ENCODE data around the gene NLGN4X.

The NLGN4X gene

GRCh38 chrX:6228720-6229119 is at the start of gene NLGN4X:
TSS of gene NLGN4X (minus strand) at chrX:6228867. CDS start at chrX:6151466, 77,401 bp downstream.
- DNase-seq, result no peak

GRCh38 chrX:6266041-6266440 is 37.4 kb upstream of the NLGN4X start:
- DNase-seq, result no peak

- DNase-seq, result no peak
Measured at GRCh38 chrX:6262959-6263358, 34.3 kb upstream of the NLGN4X start.

- no peak for DNase-seq
Measured at GRCh38 chrX:6257025-6257424, 28.4 kb upstream of the NLGN4X start.

DNA sequence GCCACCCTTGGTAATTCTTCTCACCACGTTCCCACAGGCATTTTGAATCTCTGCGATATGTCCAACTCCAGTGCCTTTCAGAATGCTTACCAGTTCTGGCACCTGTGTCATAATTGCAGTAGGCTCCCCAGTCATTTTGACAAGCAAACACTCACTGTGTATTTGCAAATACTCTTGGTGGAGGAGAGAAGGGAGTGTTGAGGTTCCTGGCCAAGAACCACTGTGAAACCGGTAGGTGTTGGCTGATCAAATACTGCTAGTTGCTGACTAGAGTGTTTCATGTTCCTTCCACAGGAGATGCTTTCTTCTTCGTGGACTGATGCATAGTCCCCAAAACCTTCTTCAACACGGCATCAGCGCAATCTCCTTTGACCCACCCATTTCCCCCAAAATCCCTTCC is 16.0 kb upstream of the NLGN4X start:
- no peak for DNase-seq

GRCh38 chrX:6238576-6238975 is 9.9 kb upstream of the NLGN4X start:
- DNase-seq, result no peak

DNA sequence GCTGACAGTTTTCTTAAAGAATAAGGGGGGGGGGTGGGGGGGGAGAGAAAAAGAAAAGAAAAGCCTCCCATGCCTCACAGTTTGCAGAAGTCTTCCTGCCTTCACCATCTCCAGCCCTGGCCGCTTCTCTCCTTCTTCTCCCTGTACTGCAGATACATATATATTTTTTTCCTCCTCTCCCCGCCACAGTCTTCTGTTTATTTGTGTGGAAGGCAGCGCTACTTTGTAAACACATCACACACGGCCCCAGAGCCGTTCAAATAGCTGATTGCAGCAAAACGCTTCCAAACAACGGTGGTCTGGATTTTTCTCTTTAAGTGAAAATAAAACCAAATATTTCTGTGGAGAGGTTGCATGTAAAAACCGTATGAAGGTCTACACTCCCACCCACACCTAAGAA is 732 bp downstream of the NLGN4X start:
- DNase-seq, result no peak

DNA sequence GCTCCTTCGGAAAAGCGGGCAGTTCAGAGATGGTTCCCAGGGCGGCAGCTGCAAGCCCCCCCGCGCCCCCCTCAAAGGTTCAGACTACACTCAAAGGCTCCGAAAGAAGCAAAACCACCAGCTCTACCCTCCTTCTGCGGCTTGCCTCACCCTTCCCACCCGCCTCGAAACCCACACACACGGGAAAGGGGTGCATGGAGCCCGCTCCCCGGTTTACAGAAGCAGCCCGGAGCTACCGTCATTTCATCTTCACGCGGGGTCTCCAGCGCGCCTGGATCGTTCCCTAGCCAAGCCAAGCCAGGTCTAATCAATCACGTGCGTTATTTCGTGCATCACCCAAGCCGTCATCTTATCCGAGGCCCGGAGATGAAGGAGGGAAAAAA is 1.2 kb downstream of the NLGN4X start:
- no peak for DNase-seq

GRCh38 chrX:6226596-6227452 is 1.8 kb downstream of the NLGN4X start:
- DNase-seq, result no peak

DNA sequence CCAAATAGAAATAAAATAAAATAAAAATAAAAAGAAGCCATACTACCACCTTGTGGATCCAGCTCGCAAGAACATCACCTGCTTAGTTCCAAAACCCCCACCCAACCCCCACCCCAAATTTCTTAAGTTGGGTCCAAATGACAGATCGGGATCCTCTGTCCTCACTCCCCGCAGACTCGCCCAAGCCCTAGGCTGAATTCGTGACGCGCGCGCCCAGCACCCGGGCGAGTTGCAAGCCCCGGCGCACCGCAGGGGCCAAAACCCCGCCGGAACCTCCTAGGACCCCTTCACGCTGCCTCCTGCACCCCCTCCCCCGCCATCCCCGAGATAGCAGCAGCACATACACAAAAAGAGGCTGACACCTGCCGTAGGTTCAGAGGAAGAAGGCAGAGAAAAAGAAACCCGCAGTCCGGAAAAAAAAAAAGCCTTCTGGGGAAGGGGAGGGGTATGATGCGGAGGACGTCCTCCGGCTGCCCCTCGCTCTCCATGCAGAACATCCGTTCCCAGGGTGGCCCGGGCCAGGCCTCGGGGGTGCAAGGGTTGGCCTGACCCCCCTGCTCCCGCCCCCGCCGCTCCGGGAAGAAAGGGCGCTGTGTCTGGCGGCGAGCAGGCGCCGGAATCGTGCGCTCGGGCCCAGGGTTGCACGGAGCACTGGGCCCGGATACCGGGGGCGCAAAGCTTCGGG is 2.6 kb downstream of the NLGN4X start:
- no peak for DNase-seq

DNA sequence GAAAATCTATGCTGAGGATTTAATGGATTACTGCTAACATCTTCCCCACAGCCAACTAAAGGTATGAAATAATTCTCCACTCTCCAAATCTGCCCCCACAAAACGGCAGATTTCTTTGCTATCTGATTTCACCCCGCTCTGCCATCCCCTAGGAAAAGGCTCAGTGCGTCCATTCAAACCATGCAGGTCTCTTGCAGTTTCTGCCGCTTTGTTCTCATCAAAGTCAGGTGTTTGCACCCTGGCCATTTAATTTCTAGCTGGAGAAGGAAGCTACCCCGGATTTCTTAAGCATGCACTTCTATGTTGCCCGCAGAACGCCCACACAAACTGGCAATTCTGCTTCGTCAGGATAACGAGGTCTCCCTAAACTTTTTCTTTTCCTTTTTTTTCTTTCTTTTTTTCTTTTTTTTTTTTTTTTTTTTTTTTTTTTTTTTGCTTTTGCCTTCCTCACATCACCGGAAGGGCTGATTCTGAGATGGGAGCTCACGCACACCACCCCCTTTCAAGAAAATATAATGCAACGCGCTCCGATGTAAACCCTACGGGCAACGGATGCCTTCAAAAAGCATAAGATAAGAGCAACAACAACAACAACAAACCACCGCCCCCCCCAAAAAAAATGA is 3.3 kb downstream of the NLGN4X start:
- DNase-seq, result no peak

DNA sequence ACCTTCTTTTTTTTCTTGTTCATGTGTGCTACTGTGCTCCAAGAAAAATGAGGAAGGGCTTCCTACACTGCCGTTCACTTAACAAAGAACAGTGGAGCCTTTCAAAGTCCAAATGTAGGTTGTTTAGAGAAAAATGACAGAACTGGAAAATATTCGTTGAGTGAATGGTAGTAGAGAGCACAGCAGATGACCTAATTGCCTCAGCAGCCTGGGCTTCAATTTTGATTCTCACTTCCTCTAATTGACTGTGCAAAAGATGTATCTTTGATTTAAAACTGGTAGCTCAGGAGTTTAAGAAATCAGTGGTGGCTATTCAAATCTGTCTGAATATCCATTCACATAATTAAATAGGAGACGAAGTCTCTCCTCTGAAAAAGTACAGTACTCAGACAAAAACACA is 5.2 kb downstream of the NLGN4X start:
- DNase-seq, result no peak

GRCh38 chrX:6210230-6210629 is 18.4 kb downstream of the NLGN4X start:
- no peak for DNase-seq

- DNase-seq, result no peak
Measured at GRCh38 chrX:6203462-6204215, 25.0 kb downstream of the NLGN4X start.

GRCh38 chrX:6199486-6199885 is 29.2 kb downstream of the NLGN4X start:
- DNase-seq, result no peak

GRCh38 chrX:6187256-6187655 is 41.4 kb downstream of the NLGN4X start:
- DNase-seq, result no peak

DNA sequence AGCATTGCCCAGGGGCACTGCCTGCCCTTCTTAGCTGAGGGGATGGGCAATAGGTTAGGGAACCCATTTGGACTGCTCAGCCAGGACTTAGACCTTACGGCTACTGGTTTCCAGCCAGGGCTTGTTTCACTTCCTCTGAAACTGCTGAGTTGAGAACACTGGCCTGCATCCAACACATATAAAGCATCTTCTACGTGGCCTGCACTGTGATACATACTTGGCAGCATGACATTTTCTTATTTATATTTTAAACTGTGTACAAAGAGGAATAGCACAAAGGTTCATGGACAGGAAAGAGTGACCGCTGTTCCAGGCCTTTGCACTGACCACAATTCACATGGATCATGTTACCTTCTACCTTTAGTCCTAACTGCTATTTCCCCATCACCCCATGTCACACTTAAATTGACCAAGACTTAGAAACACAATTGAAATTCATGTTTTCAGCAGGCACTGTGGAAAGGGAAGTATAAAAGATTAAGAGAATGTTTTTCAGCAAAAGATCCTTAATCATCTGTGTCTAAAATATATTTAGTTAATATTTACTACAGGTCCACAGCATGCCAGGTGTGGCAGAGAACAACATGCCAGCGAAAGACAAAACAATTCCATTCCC is 43.7 kb downstream of the NLGN4X start:
- no peak for DNase-seq

DNA sequence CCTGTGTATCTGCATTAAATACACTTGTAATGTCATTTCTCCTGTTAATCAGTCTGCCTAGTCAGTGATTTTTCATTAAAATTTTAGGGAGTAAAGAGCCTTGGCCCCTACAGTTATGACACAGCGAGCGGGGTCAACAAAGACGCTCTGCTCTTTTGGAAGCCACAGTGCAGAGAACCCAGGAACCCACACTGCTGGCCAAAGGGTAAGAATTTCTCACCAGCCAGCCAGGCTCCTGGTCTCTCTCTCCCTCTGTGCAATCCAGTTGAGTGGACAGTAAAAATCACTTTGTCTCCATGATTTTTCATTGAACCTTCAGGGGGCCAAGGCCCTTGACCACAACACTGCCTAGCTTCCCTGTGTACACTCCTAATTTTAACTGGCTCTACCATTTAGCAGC is 52.8 kb downstream of the NLGN4X start:
- no peak for DNase-seq

GRCh38 chrX:6170424-6170823 is 58.2 kb downstream of the NLGN4X start:
- DNase-seq, result no peak

DNA sequence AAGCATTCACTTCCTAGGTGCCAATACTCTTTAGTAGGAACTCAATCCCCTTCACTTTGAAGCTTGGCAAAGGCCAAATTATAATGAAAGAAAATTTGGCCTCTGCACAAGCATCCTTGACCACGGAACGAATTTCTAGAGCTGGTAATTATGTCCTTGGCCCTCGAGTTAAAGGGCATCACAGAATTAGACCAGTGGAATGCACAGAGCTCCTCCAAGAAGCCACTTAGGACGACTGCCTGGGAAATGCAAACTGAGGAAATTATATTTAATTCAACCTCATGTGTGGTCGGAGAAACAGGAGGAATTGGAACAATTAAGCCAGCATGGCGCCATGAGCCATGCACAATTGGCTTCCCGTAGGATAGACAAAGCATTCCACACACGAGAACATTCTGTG is 59.3 kb downstream of the NLGN4X start:
- DNase-seq, result no peak

DNA sequence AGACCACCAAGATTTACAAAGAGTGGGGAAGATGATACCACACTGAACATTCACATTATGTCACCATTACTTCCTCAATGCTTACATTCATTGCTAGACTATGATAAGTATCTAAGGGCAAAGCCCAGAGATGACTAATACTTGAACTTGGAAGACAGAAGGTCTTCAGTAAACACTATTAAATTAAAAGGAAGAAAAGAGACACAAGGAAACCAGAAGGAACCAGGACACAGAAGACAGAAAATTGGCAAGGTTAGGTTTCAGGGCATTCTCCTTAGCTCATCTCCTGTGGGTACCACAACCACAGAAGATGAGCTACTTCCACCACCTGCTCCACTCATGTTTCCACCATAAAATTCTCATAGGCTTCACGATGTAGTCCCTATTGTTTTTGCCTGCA is 64.9 kb downstream of the NLGN4X start:
- DNase-seq, result no peak

DNA sequence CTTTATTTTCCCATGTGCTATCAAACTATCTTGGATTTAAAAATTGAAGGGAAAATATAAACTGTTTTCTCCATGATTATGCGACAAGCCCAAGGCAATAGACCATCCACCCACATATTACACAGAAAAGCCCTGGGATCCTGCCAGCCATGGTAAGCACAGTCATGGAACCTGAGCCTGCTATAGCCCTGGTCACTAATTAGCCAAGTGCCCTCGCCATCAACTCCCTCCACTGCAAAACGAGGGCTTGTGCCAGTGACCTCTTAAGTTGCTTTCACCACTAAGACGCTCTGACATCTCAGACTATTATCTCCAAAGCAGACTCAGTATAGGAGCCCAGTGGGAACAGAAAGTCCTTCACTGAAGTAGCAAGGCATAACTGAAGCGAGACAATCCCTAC is 69.2 kb downstream of the NLGN4X start:
- DNase-seq, result no peak

DNA sequence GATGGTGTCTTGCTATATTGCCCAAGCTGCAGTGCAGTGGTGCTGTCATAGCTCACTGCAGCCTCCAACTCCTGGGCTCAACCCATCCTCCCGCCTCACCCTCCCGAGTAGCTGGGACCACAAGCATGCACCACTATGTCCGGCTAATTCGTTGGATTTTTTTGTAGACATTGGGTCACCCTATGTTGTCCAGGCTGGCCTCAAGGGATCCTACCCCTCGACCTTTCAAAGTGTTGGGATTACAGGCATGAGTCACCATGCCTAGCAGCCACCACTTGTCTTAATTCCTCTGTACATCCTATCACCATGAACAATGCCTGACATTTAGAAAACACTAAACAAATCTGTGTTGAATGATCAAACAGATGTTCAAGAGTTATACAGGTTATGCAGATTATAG is 76.7 kb downstream of the NLGN4X start:
- no peak for DNase-seq
